Measurements from ENCODE around the gene MPDZ. TPM values are rescaled to one million over a fixed set of nuclear protein-coding genes. Genes with fewer than 3 reads are reported as not detected.

MPDZ gene
- total RNA-seq, 1 experiment from 2014 or later = 46.7 TPM

- Histone ChIP-seq H3K4me2 (ENCODE audit: insufficient read depth, insufficient read length, low read length) (no peak overlapping the region), H3K4me1 (ENCODE audit: insufficient read depth, low read length) (no peaks in the 10 kb centered on the region), H4K91ac (ENCODE audit: insufficient read length, low read depth, low read length) (no peak overlapping the region), H3T11ph (ENCODE audit: low read length) (no peak overlapping the region), H2BK5ac (ENCODE audit: insufficient read length, low read length) (no peak overlapping the region), H3K27me3 (ENCODE audit: insufficient read depth, low read length) (no peaks in the 10 kb centered on the region), H3K9ac (ENCODE audit: extremely low read depth, insufficient read length, low read length) (no peak overlapping the region), H3K23ac (ENCODE audit: insufficient read length, low read depth, low read length) (no peak overlapping the region), H3K79me2 (ENCODE audit: insufficient read depth, low read length) (no peaks in the 10 kb centered on the region), H2AFZ (ENCODE audit: low read length) (no peak overlapping the region), H3K79me1 (ENCODE audit: insufficient read depth, low read depth, low read length, poor library complexity, severe bottlenecking) (no peaks in the 10 kb centered on the region), H3K18ac (ENCODE audit: insufficient read length, low read depth, low read length) (no peak overlapping the region), H3K4ac (ENCODE audit: low read depth, low read length) (no peak overlapping the region), H4K8ac (replicated peaks; ENCODE audit: insufficient read length, low read depth, low read length) (no peak overlapping the region), H2BK15ac (ENCODE audit: low read depth, low read length) (no peak overlapping the region), H4K20me1 (ENCODE audit: control insufficient read depth, insufficient read depth, insufficient read length) (no peaks in the 10 kb centered on the region), H2BK20ac (ENCODE audit: low read depth, low read length, poor library complexity, severe bottlenecking) (no peak overlapping the region), H2BK120ac (ENCODE audit: low read depth, low read length, poor library complexity, severe bottlenecking) (no peak overlapping the region), H2AK5ac (ENCODE audit: insufficient read length, low read length) (no peak overlapping the region), H3K14ac (ENCODE audit: insufficient read depth, low read length) (no peak overlapping the region), H3K27ac (ENCODE audit: insufficient read length, low read depth, low read length) (no peak overlapping the region), H2BK12ac (ENCODE audit: insufficient read length, low read depth, low read length) (no peak overlapping the region), H4K5ac (ENCODE audit: insufficient read length, low read depth, low read length) (no peak overlapping the region), H3K23me2 (ENCODE audit: insufficient read length, low read depth, low read length, poor library complexity, severe bottlenecking) (no peaks in the 10 kb centered on the region), H3K56ac (ENCODE audit: insufficient read length, low read depth, low read length) (no peak overlapping the region), H3K9me3 (ENCODE audit: control insufficient read depth, low read depth, low read length) (no peaks in the 10 kb centered on the region)
- no peak for TF ChIP-seq CTCF (conservative IDR thresholded peaks at IDR 0.05)
- H3K9me3 Mint-ChIP-seq = no peaks in the 10 kb centered on the region
- H3K4me3 Mint-ChIP-seq = no peak overlapping the region
- WGBS (ENCODE audit: extremely low coverage, insufficient read length, low lambda C conversion rate) = no CpG with 5 or more reads among the region's 4 CpGs
- no peaks in the 10 kb centered on the region for H3K27me3 Mint-ChIP-seq (ENCODE audit: low read depth)
- no peaks in the 10 kb centered on the region for H3K4me1 Mint-ChIP-seq
- H3K36me3 Mint-ChIP-seq (ENCODE audit: insufficient read depth in 1 of 3, low read depth in 3 of 3) = peaks cover 0 to 36% (median 5%) of the 10 kb centered on the region in 3 experiments; a peak in 5 of 7 replicates
- DNase-seq = no peak
- H3K27ac Mint-ChIP-seq = no peak overlapping the region
Observed at GRCh38 chr9:13173553-13173952, 105.9 kb downstream of the MPDZ start.
